Hepatic stellate cell (primary cell): ENCODE data around the gene ADCY6.
A peak's percentile ranks its signal among the peaks of the same experiment; 100 is the strongest.

Experiments
- DNase-seq: peaks from one replicate; pipeline ENCODE4 v3.0.0; 2011; ENCODE audit warnings: low spot score

The ADCY6 gene

DNA sequence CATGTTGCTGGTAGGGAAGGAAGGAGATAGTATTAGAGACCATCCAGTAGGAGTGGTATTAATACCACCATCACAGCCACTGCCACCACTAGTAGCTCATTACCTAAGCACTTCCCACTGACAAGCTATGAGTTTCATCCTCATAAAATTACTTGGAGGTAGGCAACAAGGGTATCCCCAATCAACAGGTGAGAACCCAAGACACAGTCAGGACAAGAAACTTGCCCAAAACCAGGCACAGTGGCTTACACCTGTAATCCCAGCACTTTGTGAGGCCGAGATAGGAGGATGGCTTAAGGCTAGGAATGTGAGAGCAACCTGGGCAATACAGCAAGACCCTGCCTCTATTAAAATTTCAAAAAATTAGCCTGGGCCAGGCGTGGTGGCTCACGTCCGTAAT lies 5.5 kb downstream of the ADCY6 start:
- no peak for DNase-seq

DNA sequence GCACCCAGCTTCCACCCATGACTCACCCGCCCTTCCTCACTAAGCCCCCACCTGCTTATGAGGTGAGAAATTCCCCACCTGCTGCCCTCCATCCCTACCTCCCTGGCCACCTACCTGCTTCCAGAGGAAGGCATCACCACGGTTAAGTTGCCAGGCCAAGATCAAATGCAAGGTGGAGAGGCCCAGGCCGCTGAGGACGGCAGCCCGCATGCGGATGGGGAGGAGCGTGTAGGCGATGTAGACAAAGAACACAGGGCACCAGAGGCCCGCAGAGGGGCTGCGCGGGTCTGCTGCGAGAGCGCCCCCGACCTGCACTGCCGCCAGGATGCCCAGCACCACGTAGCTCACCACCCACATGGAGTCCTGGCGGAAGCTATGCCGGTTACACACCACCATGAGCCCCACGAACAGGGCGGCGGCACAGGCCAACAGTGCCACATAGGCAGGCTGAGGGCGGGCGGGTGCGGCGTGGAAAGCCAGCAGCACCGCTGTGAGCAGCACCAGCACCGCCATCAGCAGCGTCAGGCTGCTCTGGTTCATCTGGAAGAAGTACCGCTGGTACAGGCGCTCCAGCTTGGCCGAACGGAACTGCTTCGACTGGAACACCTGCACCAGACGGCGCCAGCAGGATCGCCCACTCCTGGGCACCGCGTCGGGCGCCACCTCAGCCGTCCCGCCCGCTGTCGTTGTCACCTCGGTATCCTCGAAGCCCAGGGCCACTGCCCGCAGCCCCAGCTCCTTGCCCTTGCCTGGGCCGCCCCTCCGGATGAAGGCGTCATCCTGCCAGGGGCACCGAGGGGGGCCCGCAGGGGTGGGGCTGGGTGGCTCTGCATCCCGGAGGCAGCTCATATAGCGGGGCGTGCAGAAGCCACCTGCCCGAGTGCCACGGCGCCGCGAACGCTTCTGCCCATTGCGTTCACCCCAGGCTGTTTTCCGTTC lies 6.2 kb downstream of the ADCY6 start:
- no peak for DNase-seq

DNA sequence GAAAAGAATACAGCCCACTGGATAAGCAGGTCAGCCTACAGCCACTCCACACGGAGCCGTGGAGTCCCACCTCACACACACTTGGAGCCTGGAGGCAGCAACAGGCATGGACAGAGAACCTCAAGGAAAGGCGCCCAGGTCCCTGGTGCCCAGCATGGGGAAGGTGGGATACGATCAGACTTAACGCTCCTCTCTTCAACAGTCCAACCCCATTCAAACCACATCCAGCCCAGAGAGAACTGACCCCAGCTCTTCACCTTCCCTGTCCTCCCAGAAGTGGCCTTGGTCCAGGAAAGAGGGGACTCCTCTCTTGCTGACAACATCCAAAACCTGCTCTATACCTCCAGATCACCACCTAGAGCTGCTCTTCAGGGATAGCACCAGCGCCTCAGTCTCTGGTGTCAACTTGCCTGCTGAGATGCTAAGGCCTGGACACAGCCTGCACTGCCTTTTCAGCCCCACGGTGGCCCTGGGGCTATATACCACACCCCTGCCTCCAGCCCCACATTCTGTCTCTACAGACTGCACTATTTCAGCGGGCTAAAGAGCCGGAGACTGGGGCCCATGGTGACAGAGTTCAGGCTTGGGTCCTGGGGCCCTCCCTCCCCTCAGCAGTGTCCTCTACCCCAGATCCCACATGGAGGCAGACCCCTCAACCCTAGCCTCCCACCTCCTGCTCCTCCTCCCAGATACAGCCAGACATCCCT lies 7.0 kb downstream of the ADCY6 start:
- DNase-seq, result no peak

DNA sequence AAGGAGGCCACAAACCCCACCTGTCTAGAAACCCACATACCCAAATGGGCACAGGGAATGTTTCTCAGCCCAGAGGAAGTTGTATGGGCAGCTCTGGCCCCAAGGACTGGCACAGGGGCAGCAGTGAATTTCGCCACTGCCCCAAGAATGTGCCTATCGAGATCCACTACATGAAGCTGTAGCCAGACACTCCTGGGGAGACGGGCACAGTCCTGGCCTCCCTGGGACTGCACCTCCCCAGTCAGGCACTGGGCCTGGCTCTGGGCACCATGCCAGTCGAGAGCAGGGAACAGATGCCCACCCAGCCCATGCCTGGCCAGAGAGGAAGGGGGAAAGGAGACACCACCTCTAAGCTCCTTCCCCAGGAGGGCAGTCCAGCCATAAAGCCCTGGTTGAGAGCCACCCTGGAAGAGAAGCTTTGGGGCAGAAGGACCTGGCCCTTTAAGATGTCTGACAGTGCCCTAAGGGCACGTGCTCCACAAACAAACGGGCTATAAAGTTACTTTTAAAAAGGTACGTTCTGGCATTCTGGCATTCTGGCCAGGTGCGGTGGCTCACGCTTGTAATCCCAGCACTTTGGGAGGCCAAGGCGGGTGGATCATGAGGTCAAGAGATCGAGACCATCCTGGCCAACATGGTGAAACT lies 8.4 kb downstream of the ADCY6 start:
- DNase-seq, result no peak

DNA sequence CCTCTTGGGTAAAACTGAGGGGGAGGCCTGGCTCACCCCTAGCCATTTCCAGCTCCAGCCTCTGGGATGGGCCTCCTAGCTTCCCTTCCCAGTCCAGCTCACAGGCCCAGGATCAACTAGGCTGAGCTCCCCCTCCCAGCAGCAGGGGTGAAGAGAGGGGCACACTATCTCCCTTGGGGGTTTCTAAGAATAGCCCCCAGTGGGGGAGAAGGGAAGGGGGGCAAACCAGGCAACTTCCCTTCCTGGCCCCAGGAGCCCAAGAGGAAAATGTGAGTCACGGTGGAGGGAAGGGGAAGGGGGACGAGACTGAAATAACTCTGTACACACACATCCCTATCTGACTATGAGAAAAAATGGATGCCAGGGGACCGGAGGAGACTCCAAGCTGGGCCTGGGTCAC lies 9.0 kb downstream of the ADCY6 start:
- peak; percentile 91 for DNase-seq

DNA sequence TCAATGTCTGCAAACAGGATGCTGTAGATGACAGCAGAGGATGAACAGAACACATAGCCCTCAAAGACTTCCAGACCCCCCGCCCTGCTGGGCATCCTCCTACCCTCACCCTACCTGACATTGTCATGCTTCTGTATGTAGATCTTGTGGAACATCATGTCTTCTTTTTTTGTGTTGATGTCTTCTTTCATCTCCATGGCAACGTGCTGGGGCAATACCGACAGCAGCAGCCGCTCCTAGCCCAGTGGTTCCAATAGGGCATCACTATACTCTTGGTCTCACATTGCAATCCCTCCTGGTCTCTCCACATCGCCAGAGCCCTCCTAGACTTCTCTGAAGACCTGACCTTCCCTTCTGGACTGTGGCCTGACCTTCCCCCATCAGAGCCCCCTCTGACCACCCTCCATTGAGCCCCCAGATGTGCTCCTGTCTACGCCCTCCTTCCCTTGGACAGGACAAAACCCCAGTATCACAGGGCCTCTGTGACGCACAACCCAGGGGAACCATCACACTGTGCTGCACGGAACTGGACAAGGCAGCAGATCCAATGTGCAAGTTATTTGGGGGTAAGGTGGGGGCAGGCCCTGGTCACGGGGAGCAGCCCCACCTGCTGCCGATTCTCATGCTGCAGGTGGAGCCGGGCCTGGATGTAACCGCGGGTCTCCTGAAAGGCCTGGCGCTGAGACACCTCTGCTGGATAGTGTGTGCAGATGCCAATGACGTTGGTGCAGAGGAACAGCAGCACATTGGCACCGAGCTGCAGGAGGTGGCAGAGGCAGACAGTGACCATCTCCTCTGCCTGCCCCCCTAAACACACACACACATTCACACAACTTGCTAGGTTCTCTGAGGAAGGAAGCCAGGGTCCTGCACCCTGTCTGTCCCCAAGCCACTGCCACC lies 11.1 kb downstream of the ADCY6 start:
- DNase-seq, result no peak

DNA sequence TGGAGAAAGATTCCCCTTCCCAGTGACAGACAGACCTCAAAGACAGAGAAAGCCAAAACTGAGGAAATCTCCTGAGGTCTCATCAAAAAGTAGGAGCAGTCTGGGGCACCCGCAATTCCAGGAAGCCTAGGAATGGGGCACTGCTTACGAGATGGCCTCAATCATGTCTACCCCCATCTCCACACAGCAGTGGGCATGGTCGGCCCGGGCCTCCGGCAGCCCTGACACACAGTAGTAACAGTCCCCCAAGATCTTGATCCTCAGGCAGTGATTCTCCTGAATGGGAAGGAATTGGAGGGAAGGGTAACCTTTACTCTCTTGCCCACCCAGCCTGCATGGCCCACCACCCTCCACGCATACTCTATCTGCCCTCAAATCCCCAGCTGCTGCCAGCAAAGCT lies 11.9 kb downstream of the ADCY6 start:
- no peak for DNase-seq

DNA sequence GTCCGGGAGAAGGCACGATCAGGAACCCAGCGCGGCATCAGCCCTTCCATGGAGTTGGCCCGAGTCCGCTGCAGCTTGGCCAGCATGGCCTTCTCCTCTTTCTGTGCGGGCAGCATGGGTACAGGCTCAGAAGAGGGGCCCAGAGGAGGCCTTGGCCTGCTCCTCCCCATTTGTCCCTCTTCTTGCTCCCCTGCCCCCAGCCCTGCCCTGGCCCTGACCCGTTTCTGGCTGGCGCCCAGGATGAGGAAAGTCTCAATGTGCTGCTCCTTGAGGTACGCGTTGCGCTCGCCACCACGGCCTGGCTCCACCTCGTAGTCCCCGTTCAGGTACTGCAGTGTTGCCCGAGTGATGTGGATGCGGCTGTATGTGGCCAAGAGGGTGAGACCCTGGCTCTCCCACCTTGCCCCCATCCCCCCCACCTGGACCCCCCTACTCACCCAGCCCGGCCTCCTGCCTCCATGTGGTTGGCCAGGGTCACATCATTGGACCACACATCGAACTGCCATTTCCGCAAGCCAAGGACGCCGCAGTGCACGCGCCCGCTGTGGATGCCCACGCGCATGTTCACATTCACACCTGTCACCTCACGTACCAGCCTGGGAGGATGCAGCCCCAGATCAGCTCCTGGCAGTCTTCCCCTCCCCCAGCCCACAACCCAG lies 12.8 kb downstream of the ADCY6 start:
- no peak for DNase-seq

DNA sequence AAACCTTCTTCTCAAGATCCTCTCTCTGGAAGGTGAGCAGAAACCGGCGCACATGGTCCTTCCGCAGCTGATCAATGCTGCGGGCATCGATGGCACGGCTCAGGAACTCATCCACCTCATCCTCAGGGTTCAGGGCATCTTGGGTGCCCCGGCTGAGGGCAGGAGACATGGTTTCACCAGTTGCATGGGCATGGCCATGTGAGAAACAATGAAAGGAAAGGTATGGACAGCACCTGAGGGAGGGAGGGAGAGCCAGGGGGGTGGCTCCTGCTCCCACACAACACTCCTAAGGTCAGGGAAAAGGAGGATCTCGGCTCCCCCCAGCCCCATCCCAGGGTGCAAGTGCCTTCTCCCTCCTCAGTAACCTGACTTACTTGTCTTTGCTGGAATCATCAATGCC lies 13.6 kb downstream of the ADCY6 start:
- DNase-seq, result no peak

DNA sequence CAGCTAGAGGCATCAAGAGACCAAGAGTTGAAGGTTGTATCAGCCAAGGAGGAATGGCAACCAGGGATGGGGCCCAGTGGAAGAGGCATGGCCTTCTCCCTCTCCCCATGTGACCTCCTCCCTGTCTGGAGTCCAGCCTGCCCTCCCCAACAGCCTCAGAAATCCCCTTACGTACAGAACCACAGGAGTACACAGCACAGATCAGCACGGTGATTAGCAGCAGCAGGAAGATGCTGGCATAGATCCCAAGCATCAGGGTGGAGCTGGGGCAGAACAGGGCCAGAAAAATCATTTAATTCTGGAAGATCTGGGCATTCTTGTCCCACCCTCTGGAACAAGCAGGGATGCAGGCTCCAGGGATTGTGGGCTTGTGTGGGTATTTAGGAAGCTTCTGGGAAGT lies 14.4 kb downstream of the ADCY6 start:
- no peak for DNase-seq

DNA sequence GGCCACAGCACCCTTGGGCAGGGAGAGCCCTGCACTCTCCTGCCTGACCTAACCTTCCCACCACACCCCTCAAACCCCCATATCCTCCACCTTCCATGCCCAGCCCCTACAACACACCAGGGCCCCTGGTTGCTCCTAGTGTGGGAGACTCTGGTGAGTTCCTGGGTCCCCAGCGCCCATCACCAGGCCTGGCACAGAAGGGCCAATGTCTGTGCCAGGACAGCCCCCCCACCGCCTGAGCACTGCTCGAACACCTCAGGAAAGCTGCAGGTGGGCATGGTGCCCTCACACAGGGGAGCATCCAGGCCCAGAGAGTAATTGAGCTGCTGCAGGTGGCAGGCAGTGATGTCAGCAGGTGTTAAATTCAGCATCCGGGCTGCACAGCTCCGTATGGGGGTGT lies 15.2 kb downstream of the ADCY6 start:
- DNase-seq, result no peak

DNA sequence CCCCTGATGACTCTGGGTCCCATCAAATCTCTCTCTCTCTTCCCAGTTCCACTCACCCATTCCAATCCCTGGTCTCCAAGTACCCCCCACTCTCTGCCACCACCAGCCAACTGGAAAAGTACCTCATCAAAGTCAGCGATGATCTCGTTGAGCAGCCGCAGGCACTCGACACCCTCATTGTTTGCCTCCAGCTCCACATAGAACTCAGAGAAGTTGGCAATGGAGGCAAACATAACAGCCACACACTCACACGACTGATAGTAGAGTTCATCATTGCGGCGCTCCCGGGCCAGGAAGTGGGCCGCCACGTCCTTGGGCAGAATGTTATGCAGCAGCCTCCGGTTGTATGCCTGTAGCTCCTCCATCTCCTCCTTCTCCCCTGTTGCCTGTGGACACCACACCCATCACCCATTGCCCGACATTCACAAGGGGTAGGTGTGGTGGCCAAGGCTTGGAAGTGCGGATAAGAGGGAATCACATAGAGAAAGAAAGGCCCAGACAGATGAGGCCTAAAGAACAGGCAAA lies 17.2 kb downstream of the ADCY6 start:
- no peak for DNase-seq

DNA sequence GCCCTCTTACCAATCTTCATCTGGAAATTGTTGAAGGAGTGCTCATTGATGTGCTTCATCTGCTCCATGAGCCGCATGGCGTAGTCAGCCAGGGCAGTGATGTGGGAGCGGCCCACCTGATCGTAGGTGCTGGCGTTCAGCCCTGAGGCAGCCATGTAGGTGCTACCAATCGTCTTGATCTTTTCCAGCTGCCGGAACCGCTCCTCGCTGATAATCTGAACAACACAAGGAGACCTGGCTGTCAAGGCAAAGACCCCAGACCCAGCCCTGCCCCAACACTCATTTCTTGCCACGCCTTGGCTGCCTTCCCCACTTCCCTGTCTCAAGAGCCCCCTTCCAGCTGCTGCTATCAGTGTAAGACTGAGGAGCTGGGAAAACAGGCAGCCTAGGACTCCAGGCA lies 18.1 kb downstream of the ADCY6 start:
- DNase-seq, result no peak

DNA sequence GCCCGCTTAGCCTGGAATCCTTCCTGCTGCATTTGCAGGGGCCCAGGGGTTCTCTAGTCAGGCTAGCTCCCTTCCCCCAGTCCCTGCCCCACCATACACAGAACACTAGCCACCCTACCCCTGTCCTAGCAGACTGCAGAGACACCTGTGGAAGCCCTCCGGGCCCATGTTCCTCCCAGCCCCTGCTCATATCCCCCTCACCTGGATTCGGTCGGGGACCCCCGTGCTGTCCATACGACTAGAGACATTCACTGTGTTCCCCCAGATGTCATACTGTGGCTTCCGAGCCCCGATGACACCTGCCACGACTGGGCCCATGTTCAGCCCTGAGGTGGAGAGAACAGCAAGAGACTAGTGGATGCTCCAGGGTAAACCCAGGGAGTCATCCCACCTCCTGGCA lies 20.2 kb downstream of the ADCY6 start:
- no peak for DNase-seq

DNA sequence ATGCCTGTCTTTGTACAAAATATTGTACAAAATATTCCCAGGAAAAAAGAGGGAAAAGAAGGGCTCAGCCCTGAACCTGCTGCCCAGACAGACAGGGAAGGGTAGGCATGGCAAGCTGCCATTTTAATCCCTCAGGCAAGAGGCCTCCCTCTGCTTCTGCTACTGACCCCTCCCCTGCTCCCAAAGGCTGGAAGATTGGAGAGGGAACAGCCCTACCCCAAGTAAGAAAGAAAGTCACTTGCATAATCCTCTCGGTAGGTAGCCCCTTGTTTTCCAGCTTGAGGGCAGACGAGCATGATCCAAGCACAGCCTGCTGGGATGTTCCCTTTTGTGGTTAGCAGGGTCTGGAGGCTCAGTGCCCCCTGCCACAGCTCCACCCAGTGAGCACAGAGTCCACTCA lies 20.7 kb downstream of the ADCY6 start:
- no peak for DNase-seq

DNA sequence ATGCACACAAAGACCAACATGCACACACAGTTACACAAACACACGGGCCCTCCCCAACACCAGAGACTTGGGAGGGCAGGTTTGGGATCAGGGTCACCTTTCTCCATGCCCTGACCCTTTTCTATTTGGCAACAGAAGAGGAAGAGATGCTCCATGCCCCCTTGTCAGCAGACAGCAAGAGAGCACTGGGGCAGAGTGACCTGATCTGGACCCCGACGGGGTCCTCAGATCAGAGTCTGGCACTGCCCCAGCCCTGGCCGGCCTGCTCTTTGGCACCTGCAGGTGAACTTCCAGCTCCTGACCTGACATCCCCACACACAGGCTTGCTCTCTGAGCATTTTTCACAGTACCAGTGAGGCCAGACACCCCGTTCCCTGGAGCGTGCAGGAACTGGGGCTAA lies 21.4 kb downstream of the ADCY6 start:
- no peak for DNase-seq

DNA sequence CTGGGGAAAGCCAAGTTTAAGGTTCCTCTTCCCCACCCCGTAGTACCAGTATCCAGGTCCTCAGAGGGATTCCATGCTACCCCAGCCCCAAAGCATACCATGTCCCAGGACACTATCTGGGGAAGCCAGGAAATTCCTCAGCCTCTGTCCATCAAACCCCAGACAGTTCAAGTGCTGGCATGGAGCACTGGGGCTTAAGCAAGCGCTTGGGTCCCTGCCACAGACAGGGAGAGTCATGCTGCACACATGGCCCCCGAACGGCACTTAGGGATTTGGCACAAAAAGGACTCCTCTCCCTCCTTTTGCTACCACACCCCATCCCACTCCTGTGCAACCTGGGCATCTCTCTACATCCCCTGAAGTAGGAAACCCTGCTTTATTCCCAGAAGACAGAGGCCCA lies 21.8 kb downstream of the ADCY6 start:
- DNase-seq, result no peak

DNA sequence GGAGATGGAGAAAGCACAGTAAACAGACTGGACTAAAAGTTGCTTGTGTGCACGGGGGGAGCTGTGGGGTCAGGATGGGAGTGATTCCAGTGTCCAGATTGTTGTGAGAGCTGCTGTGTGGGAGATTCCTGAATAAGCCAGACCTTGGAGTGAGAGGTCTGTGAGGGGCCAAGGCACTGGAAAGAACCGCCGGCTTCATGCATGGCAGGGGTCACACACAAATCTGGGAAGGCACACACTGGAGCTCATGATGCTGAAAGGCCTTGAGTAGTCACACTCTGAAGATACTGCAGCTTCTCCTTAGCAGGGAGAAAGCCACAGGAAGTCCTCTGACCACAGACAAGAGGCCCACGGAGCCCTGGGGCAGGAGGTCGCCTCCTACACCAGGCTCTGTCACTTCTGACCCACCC lies 23.1 kb downstream of the ADCY6 start:
- DNase-seq, result no peak

DNA sequence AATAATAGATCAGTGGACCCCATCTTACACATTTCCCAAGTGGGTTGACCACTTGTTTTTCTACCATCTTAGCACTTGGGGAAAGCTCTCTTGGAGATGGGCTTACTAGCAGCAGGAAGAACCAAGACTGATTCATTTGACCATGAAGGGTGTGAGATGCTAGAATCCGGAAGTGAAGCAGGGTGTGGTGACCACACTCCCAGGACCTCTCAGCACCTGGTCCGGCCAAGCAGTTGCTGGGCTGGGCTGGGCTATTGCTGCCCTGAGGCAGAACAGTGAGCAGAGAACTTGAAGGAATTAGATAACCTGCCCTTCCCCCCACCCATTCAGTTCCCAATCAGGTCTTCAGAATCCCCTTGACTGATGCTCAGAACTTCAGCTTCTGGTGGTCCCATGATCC lies 24.4 kb downstream of the ADCY6 start:
- no peak for DNase-seq

DNA sequence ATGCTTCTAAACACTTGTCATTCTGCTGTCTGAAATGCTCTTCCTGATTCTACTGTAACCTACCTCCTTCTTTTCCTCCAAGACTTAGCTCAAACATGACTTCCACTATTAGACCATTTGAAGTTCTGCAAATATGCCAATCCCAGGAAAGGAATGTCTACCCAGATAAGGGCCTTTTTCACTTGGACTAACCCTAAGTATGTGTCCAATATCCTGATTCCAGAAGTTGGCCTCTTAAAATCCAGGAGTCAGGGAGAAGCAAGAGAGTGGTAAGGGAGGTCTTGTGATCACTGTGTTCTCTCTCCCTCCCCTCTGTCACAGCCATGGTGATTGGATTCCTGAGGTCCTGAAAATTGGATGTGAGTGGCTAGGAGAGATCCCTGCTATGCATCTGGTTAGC lies 30.2 kb downstream of the ADCY6 start:
- DNase-seq, result no peak

DNA sequence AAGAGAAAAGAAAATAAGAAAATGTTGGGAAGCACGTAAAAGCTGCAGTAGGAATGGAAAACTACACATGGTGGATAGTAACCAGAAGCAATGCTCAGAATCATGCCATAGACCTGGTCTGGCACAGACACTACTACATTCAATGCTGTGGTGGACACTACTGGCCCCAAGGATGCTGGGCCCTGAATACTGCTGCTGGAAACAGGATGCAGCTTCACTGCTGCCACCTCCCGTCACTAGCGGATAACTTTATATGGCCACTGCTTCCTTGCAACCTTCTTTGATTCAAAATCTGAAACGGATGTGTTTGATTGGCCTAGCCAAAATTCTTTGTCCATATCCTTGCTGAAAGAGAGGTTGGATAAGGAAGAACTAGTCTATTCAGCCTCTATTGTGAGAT lies 30.7 kb downstream of the ADCY6 start:
- peak; percentile 47 for DNase-seq
